Activated T-cell treated with anti-CD3 and anti-CD28 coated beads, Interleukin-2, amount 50 U/mL, for 1 hour (primary cell): ENCODE measurements around the gene SEC11A.
"Not testable (repeated sequence)": the region's sequence is repeated elsewhere in the genome, so short reads cannot be mapped to it uniquely, and the experiment has no call there.

ENCODE experiments used
- DNase-seq: peaks from one replicate; pipeline ENCODE4 v3.0.0-alpha.2; 2020

Gene SEC11A

DNA sequence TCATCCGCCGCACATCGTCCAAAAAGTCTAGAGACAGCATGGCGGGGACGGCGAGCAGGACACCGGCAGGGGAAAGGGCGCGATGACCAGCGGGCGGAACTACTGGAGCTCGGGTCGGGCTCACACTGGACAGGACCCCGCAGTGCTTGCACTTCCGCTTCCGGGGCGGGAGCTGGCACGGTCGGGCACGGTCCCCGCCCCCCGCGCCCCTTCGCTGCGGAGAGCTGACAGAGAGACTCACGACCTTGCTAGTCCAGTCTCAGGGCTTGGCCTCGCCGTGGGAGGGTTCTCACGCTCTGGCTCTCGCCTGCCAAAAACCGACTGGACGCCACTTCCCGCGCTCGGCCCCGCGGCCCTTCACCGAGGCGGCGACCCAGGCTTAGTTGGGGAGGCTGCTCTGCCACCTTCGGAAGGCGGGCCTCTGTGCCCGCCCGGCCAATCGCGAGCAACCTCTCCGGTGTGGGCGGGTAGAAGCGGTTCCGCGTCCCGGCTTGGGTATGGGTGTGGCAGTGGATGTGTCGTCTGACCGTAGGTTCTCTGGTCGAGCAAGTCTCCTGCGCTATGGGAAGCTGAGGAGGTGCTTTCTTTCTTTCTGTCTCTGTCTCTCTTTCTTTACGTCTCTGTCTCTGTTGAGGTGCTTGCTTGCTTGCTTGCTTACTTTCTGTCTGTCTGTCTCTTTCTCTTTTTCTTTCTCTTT, at the start of gene SEC11A:
Gene SEC11A, minus strand, starts transcription at position 104 of the 697 bp plus-strand sequence. Its CDS starts 64 bp downstream, at position 40.
- peak; percentile 95 for DNase-seq

DNA sequence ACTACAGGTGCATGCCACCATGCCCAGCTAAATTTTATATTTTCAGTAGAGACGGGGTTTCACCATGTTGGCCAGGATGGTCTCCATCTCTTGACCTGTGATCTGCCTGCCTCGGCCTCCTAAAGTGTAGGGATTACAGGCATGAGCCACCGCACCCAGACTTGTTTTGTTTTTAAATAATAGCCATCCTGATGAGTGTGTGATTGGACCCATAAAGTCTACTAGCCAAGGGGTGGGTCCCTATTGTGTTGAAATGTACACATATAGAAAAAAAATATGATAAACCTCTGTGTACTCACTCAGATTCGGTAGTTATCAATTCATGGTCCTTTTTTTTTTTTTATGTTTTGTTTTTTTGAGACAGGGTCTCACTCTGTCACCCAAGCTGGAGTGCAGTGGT, 49.7 kb upstream of the SEC11A start:
- DNase-seq: no peak

DNA sequence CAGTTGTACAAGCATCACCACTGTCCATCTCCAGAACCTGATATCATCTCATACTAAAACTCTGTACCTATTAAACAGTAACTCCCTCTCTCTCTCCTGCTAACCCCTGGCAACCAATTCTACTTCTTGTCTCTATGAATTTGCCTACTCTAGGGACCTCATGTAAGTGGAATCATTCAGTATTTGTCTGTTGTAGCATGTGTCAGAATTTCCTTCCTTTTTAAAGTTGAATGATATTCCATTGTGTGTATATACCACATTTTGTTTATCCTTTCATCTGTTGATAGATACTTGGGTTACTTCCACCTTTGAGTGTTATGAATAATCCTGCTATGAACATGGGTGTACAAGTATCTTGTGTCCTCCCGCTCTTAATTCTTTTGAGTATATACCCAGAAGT, 49.0 kb upstream of the SEC11A start:
- no peak for DNase-seq

DNA sequence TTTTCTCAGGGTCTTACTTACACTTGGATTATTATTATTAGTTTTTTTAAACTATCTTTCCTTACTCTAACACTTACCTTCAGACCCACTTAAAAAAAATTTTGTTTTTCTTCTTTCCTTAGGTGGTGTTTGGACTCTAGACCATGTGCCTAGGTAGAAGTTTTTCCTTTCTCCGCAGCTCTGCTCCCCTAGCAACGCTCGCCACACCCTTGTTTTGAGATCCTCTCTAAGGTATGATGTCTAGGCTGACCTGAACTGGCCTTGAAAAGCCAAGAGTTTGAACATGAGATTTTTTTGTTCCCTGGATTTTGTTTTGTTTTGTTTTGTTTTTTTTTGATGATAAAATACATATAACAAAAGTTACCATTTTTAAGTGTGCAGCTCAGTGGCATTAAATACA, 48.6 kb upstream of the SEC11A start:
- no peak for DNase-seq

DNA sequence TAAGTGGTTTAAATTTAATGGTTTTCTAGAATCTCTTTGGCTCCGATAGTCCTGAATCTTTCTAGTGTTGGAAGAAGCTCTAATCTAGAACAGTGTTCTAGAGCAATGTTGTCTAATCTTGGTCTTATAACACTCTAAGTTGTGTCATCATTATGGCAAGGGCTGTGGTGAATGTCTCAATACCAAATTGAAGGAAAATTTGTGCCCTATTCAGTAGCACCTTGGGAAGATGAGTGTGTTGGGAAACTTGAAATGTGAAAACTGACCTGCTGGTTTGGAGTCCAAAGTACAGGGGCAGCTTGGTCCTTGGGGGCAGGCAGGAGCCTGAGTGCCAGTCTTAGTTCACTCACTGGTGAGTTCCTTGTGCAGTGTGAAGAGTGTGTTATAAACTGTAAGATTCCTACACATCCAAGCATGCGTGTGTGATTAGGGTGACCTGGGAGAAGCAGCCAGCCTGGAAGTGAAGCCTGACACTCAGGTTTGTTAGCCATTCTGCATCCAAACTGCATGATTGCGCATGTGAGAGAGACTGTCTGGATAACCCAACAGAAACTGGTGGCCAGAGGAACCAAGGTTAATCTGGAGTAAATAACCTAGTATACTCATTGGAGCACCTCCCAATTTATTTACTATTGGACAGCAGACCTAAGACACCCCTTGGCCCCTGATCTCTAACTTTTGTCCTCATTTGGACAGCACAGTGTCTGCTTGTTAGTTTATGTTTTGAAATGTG, 47.1 kb upstream of the SEC11A start:
- DNase-seq: no peak

DNA sequence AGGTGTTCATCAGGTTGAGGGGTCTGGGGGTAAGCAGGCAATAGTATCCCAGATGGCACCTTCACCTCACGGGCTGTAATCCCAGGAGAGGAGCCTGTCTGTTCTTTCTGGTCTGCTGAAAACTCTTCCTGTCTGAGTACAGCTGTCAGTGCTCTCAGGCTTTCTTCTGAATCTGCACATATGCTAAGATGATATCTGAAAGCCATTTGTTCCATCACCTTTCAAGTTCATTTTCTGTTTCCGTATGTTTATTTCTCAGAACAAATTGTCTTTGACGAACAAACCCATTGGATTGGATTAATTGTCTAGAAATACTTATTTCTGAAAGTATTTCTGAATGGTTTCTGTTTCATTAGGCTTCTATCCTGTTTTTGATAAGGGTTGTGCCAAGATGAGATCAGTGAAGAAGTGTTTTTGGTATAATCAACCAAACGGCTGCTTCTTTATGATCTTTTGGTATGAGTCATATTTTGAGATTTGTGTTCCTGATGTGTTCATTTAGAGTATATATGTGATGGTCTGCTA, 45.7 kb upstream of the SEC11A start:
- DNase-seq: no peak

DNA sequence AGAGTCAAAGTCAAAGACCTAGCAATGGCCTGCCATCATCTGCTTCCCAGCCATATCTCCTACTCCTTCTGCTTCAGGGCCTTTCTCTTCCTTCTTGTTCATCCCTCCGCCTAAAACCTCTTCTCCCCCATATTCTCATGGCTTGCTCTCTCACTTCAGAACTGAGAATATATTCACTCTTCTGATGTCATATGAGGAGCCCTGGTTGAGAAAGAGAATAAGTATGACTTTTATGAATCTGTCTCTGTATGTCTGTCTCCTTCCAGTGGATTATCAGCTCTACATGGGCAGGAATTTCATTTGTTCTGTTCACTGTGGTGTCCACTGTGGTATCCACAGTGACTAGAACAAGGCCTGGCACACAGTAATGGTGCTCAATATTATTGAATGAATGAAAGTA, 44.3 kb upstream of the SEC11A start:
- no peak for DNase-seq

DNA sequence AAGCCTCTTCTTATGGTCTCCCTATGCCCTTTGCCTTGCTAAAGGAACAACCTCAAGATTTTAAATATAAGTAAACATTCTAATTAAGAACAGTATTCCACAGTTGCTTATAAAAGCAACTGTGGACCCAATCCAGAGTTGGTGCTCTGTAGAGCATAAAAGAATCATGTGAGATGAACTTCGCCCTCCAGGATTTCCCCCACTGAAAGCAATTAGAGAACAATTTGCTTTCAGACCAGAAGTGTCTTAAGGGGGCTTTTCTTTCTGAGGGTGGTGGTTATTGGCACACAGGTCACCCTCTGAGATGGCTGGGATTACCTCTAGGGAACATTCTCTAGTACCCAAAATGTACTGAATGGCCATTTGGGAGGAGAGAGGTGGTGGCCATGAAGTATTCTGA, 43.1 kb upstream of the SEC11A start:
- DNase-seq: no peak

DNA sequence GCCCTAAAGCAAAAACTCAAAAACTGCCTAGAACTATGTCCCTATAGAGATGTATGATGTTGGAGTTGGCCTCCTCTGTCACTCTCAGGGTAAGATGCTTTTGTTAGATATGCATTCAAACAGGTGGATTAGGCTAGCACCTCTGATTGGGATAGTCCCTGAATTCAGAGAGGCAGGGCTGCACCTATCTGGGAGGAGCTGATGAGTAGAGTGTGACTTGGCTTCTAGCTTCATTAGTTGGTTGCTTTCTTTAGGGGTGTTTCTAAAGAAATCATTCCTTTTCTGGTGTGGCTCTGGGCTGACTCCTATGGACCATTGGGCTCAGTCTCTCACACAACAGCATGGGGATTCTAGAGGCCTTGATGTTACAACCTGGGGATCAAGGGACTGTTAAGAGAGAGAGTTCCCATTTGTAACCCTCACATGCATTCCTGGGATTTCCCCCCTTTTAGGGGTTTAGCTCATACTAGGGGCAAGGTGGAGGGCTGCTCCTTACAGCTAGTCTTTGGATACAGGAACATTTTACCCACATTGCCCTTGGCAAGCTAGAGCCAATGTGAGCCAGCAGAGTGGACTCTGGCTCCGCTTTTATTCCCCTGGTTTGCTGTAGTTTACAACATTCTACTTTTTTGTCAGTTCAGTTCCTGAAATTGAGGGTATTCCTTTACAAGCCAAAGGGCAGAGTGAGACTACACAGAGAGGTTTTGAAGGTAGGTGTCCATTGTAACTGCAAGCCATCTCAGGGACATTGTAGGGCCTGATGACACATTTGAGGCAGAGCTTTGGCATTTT, 40.0 kb upstream of the SEC11A start:
- no peak for DNase-seq

DNA sequence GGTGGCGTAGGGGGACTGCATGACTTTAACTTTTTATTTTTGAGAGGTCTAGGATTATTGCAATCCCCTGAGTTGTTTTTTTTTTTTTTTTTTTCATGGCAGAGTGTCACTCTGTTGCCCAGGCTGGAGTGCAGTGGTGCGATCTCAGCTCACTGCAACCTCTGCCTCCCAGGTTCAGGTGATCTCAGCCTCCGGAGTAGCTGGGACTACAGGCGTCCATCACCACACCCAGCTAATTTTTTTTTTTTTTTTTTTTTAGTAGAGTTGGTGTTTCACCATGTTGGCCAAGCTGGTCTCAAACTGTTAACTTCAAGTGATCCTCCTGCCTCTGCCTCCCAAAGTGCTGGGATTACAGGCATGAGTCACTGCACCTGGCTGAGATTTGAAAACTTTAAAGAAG, 39.0 kb upstream of the SEC11A start:
- DNase-seq: not testable (repeated sequence)

DNA sequence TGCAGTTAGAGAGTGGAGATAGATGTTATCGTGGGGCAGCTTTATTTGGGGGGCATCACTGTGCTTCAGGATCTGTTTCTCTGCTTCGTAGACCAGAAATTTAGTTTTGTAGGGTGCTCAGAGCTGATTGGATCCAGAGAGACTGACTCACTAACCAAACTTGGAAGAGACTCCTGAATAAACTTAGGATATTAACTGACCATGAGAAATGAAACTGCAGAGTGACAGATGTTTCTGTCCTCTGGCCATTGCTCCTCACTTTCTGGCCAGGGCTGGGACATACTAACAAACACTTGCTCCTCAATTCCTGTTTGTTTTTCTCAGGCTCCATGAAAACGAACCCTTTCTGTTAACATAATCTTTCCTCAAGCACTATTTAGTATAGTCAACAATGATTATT, 36.8 kb upstream of the SEC11A start:
- DNase-seq: no peak

DNA sequence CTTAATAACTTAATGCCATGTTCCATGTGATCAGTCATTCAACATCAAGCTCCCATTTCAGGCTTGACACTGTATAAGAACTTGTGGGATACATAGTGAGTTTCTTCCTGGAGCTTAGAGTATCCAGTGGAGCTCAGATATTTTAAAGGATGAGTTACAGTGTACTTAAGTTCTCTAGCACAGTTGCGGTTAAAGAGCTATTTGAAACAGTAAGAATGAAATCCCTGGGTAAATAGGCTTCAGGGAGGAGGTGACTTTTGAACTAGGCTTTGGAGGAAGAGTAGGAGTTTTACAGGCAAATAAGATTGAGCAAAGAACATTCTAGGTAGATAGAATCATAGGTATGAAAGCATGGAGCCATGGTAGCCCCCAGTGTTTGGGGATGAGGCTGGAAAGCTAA, 36.3 kb upstream of the SEC11A start:
- DNase-seq: no peak

DNA sequence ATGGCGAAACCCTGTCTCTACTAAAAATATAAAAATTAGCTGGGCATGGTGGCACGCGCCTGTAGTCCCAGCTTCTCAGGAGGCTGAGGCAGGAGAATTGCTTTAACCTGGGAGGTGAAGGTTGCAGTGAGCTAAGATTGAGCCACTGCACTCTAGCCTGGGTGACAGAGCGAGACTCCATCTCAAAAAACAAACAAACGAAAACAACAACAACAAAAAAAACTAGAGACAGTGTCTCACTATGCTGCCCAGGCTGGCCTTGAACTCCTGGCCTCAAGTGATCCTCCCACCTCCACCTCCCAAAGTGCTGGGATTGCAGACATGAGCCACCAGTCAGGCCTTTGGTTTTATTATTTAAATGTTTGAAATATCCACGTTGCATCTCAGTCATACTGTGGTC, 35.8 kb upstream of the SEC11A start:
- not testable (repeated sequence) for DNase-seq

DNA sequence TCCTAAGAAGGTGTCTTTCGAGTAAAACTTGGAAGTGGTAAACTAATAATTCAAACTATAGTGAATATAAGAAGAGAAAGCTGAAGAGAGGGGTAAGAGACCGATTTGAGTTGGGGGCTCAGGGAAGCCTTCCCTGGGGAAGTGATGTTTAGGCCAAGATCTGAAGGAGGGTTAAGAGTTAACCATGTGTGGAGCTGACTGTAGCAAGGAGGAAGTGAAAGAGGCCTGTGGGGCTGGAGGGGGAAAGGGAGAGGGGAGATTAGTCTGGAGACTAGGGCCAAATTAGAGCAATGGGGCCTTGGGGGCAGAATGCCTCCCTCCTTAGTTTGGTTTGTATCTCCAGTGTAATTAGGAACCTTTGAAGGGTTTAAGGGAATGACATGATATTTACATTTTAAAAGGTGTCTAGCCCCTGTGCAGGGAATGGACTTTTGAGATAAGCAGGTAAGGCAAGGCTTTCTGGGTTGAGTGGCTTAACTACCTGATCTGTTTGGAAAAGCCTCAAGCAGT, 34.7 kb upstream of the SEC11A start:
- no peak for DNase-seq

DNA sequence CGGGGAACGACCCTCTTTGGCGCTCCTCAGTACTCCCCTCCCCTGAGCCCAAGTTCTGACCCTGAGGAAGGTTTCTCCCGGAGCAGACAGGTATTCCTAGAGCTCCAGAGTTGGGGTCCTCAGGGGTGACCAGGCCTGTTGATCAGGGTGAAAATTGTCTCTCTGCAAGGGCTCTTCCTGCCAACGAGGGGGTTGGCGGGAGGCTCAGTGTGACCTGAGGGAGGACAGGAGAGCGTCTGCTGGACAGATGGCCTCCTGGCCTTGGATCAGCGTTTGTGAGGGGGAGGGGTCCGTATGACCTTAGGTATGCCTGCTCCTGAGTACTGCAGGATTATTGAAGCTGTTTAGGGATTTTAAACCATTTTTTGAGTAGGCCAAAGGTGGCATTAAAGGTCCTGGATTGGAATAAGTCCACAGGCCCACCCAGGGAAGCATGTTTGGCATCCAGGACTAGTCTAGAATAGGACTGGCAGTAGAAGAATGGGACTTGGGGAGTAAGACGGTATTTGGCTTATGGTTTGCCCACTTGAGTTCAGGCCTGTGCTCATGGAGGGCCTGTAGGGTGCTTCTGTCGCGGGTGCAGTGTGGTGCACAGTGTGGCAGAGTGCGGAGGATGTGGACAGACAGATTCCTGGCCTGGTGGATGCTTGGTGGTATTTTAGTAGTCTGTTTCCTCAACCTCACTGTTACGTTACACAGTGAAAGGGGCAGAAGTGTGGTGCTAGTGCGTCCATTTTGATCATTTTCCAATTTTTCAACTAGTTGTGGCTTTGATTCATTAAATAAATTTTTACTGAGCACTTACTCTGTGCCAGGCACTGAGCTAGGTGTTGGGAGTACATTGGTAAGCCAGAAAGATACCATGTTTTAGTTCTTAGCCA, 33.4 kb upstream of the SEC11A start:
- DNase-seq: peak; percentile 49

DNA sequence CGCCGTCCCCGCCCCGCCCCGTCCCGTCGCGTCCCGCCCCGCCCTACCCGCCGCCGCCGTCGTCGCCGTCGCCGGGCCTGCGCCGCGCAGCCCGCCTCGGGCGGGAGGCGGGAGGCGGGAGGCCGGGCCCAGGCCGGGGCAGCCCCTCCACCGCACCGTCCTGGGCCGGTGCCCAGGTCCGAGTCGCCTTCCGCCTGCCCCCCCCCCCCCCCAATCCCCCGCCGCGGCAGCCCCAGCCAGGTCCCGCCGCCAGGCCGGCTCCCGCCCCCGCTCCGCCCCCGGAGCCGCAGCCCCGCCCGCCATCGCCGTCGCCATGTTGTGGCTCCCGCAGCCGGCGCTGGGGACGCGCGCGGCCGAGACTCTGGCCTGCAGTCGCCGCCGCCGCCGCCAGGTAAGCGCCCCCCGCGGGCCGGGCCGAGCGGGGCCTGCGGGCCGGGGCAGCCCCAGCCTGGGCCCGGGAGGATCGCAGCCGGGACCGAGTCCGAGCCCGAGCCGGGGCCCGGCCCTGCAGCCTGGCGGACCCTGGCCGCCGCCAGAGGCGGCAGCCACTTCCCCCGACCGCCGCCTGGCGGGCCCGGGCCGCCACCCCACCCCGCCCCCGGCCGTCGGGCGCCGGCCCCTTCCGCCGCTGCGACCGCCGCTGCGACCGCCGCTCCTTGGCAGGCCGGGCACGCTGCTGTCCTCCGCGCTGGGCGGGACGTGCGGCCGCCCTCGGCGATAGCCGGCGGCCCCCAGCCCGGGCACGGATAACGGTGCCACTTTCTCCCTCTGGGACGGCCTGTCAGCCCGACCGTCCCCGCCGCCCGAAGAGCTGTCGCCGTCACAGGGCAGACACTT, 32.6 kb upstream of the SEC11A start, which contains the start of gene ZNF592:
Gene ZNF592, plus strand, starts transcription at position 319 of the 837 bp plus-strand sequence. CDS start 34,084 bp downstream, outside the sequence.
- peak; percentile 90 for DNase-seq

DNA sequence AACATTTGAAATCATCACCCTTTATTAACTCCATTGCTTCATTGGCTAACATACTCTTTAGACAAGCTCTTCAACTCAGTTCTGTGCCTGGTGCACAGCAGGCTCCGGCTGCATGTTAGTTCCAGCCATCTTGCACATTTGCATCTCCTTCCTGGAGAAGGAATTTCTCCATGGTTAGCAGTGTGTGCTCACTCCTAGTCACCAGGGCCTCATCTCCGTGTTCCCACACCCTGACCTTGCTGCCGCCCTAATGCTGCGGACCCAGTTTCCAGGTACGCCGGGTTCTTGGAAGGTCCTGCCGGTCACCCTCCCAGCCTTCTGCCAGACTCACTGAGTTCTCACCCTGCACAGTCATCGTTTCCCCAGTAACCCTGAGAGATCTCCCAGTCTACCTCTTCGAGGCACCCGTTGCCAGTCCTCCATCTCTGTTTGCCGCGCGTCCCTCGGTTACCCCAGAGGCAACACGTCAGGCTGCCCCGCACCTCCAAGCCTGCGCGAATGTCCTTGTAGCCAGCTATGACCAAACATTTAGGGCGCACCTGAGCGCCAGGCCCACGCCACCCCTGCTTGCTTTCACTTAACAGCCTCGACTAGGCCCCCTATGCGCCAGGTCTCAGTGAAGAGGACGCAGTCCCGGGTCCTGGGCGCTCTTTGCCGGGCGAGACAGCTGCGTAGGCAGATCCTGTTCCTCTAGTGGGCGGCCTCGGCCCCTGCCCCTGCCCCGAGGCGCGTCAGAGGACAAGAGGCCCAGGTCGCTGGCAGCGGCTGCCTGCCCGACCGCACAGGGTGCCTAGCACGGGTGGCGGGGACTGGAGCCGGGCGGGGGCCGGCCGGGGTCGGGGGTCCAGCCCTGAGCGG, 31.7 kb upstream of the SEC11A start:
- DNase-seq: peak; percentile 85

DNA sequence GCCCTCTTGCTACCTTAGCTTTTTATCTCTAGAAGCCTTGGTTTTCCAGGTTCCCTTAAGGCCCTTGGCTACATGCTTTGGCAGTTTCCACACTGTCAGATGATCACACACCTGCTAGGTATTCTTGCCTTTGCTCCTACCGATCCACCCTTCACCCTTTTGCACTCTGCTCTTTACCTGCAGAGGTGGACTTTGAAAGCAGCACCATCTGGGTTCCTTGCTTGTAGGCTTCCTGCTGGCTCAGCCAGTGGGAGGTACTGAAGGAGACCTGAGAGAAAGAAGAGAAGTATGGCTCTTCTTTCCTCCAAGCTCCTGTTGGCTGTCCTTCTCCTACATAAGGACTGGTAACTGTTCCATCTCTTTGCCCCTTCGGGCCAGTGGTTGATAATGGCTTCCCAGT, 25.2 kb upstream of the SEC11A start:
- DNase-seq: no peak

DNA sequence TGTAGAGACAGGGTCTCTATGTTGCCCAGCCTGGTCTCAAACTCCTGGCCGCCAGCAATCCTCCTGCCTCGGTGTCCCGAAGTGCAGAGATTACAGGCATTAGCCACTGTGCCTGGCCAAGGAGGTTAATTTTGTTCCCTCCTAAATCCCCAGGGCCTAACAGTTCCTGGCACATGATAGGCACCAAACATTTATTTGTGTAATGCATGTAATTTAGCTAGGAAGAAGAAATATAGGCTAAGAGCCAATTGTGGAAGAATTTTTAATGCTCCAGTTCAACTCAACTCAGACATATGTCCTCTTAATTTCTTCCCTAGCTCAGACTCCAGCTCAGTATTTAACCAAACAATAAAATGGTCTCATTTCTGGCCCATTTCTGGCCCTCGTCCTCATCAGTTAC, 24.8 kb upstream of the SEC11A start:
- no peak for DNase-seq

DNA sequence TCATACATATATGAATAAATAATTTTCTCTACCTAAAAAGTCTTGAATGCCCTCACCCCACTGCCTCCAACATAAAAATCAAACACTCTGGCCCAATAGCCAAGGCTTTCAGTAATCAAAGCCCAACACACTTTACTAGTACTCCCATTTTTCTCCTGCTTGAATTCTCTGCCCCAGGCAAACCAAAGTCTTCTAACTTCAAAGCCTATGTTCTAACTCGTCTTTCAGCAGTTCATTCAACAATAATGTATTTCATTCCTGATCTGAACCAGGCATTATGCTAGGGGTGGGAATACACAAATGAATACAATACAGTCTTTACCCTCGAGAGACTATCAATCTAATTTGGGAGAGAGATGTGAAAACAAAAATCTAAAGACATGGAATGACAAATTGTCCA, 21.1 kb upstream of the SEC11A start:
- DNase-seq: no peak
